Esophagus squamous epithelium (tissue), 4 donors: ENCODE data around the gene ZNF141.

Experiments
- POLR2A ChIP-seq, 4 donors: fragments of 450-650 bp; IDR thresholded peaks; one replicate each; pipeline ENCODE4 v1.6.1; 2017; ENCODE audit warnings: antibody characterized with exemption in 4 of 4, mild to moderate bottlenecking in 4 of 4, moderate library complexity in 3 of 4
- TF ChIP-seq, protein P1 (sequence below), 6 experiments: fragments of 450-650 bp in 4 of 6; fragments of 200-600 bp in 2 of 6; sonication (generic) in 2 of 6; IDR thresholded peaks; one replicate each; pipeline ENCODE4 v1.5.1; 2016 to 2019; ENCODE audit warnings: antibody characterized with exemption in 6 of 6, mild to moderate bottlenecking in 4 of 6, moderate library complexity in 4 of 6

DNA sequence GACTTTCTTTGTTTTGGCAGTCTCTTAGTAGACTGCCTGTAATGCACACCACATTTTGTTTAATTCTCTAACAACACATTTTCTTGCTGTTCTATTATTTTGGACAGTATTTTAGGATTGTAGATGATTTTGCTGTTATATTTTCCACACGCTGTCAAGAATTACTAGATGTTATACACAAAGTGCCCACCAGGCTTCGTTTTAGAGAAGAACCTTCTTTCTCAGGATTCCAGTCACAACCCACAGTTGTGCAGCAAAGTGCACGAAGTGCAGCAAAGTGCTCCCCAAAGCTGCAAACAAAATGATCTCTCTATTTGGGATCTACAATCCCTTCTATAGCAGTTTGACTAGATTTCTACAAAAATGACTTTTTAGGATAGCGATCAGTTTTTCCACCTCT, 2.4 kb downstream of the ZNF141 start:
- TF ChIP-seq, protein P1, sequence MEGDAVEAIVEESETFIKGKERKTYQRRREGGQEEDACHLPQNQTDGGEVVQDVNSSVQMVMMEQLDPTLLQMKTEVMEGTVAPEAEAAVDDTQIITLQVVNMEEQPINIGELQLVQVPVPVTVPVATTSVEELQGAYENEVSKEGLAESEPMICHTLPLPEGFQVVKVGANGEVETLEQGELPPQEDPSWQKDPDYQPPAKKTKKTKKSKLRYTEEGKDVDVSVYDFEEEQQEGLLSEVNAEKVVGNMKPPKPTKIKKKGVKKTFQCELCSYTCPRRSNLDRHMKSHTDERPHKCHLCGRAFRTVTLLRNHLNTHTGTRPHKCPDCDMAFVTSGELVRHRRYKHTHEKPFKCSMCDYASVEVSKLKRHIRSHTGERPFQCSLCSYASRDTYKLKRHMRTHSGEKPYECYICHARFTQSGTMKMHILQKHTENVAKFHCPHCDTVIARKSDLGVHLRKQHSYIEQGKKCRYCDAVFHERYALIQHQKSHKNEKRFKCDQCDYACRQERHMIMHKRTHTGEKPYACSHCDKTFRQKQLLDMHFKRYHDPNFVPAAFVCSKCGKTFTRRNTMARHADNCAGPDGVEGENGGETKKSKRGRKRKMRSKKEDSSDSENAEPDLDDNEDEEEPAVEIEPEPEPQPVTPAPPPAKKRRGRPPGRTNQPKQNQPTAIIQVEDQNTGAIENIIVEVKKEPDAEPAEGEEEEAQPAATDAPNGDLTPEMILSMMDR (IDR thresholded peaks at IDR 0.05), result peak in 2 of 6 experiments; percentile 15 to 17
- TF ChIP-seq POLR2A (IDR thresholded peaks at IDR 0.05), result no peak
